Right lobe of liver (tissue), 6 donors: ENCODE data around the gene IGF2. TPM values are rescaled to one million over a fixed set of nuclear protein-coding genes. Genes with fewer than 3 reads are reported as not detected.

Source experiments
- ATAC-seq, 4 donors: fragments of 200-7000 bp; cut with Tn5 transposase; one replicate each; pipeline ENCODE4 v1.9.1; 2020; ENCODE audit warnings: mild to moderate bottlenecking in 4 of 4, moderate library complexity in 4 of 4
- DNase-seq, 3 donors: peaks; one replicate each; pipeline ENCODE4 v3.0.0-alpha.2; 2020
- H3K27ac ChIP-seq, 3 donors: fragments of 200-600 bp; one replicate each; pipeline ENCODE4 v1.8.0; 2022
- H3K27me3 ChIP-seq, 2 donors: fragments of 200-600 bp; one replicate each; pipeline ENCODE4 v1.8.0; 2022
- H3K36me3 ChIP-seq, 4 donors: fragments of 200-600 bp; sonication (generic) in 1 of 4; one replicate each; pipeline versions ENCODE4 v1.5.1 to v1.8.0; 2017 to 2022; ENCODE audit warnings: control low read depth in 1 of 4
- H3K4me1 ChIP-seq, 4 donors: fragments of 200-600 bp; sonication (generic) in 1 of 4; one replicate each; pipeline versions ENCODE4 v1.5.1 to v1.8.0; 2017 to 2022; ENCODE audit warnings: control low read depth in 1 of 4
- H3K4me3 ChIP-seq, 3 donors: fragments of 200-600 bp; one replicate each; pipeline ENCODE4 v1.8.0; 2022
- H3K9me3 ChIP-seq, 4 donors: fragments of 200-600 bp; sonication (generic) in 1 of 4; one replicate each; pipeline versions ENCODE4 v1.5.1 to v1.8.0; 2017 to 2022; ENCODE audit warnings: control low read depth in 1 of 4
- CTCF ChIP-seq, 4 donors: fragments of 200-600 bp in 3 of 4; fragments of 450-650 bp in 1 of 4; IDR thresholded peaks; one replicate each; pipeline versions ENCODE4 v1.5.1 to v1.8.0; 2016 to 2022; ENCODE audit warnings: antibody characterized with exemption in 4 of 4, mild to moderate bottlenecking in 2 of 4
- POLR2A ChIP-seq: fragments of 450-650 bp; IDR thresholded peaks from one replicate; pipeline ENCODE4 v1.6.1; 2017; ENCODE audit warnings: antibody characterized with exemption, mild to moderate bottlenecking
- WGBS: methylation state at CpG from one replicate; pipeline ENCODE4 v1.1.6; 2018; ENCODE audit warnings: low coverage, low lambda C conversion rate; ENCODE audit not compliant: insufficient coverage; ENCODE audit errors: missing lambda C conversion rate; 5-methylcytosine and 5-hydroxymethylcytosine counted together
- intact Hi-C, 2 donors: fragments of 100-400 bp; cut with DNase I; formaldehyde crosslinking; loops; one replicate each; pipeline versions ENCODE4 v1.11.2 to v1.14.1; 2022
- total RNA-seq, 6 experiments: library from RNA; depleted of rRNA in 2 of 6; stranded (reverse); fragments of >200 nt in 2 of 6; fragmentation: NEBNext Ultra II Directional in 3 of 6; extraction: Animal tissue kit (Norgen Biotek cat#: 25700) in 3 of 6; gene quantifications; one replicate each; pipeline versions ENCODE4 v1.1.0 to v1.2.4, GENCODE V29; 2016 to 2023
- donor health status: DM: no; HTN: yes; CAD: no.
- donor health status: DM: no; HTN: no; CAD: no.
- donor health status: DM: no; HTN: no; CAD: no.
- donor health status: DM: no; HTN: yes; CAD: no.
- donor health status: DM: no; HTN: yes; CAD: no.

IGF2 gene
- total RNA-seq, 6 experiments from 2014 or later, result 86.6 to 289 (median 177) TPM

- H3K9me3 ChIP-seq, result no peaks in the 10 kb centered on the region
- peak in 2 of 3 donors; percentile 59 to 82 for DNase-seq
- ATAC-seq, result peak; percentile 63 to 75 (median 72)
- H3K4me1 ChIP-seq, result peaks cover 0 to 35% (median 5%) of the 10 kb centered on the region in 4 donors
- TF ChIP-seq POLR2A (no peak), CTCF (IDR thresholded peaks at IDR 0.05) (no peak)
- H3K27ac ChIP-seq, result no peak overlapping the region
- no peak overlapping the region for H3K4me3 ChIP-seq
- intact Hi-C loops, result no loop called here
- peaks cover 0 to 32% (median 13%) of the 10 kb centered on the region in 4 donors for H3K36me3 ChIP-seq
- 7% methylated on average over 16 of the region's 50 CpGs for WGBS
- H3K27me3 ChIP-seq, result no peaks in the 10 kb centered on the region
These were observed 1.8 kb downstream of the IGF2 start for GRCh38 chr11:2137202-2138067.

- peaks cover 0 to 26% (median 11%) of the 10 kb centered on the region in 4 donors for H3K36me3 ChIP-seq
- H3K27ac ChIP-seq, result no peak overlapping the region
- no peaks in the 10 kb centered on the region for H3K9me3 ChIP-seq
- TF ChIP-seq CTCF (IDR thresholded peaks at IDR 0.05), result no peak
- TF ChIP-seq POLR2A, result no peak
- WGBS, result 50% methylated on average over 1 of the region's 8 CpGs
- H3K4me1 ChIP-seq, result peaks cover 0 to 35% (median 5%) of the 10 kb centered on the region in 4 donors
- H3K4me3 ChIP-seq, result no peak overlapping the region
- no peak for DNase-seq
- peak in 1 of 4 donors; percentile 3 for ATAC-seq
- no peaks in the 10 kb centered on the region for H3K27me3 ChIP-seq
- intact Hi-C loops, result no loop called here
These were observed 2.3 kb downstream of the IGF2 start for GRCh38 chr11:2136952-2137201.

GRCh38 chr11:2136209-2136951 lies 2.8 kb downstream of the IGF2 start:
- peaks cover 0 to 25% (median 11%) of the 10 kb centered on the region in 4 donors for H3K36me3 ChIP-seq
- no peaks in the 10 kb centered on the region for H3K9me3 ChIP-seq
- intact Hi-C loops, result no loop called here
- H3K27ac ChIP-seq, result no peak overlapping the region
- 81% methylated on average over 11 of the region's 24 CpGs for WGBS
- peaks cover 0 to 35% (median 5%) of the 10 kb centered on the region in 4 donors for H3K4me1 ChIP-seq
- TF ChIP-seq POLR2A, result no peak
- no peak for TF ChIP-seq CTCF (IDR thresholded peaks at IDR 0.05)
- H3K4me3 ChIP-seq, result no peak overlapping the region
- no peaks in the 10 kb centered on the region for H3K27me3 ChIP-seq
- ATAC-seq, result no peak
- DNase-seq, result peak; percentile 18 to 48 (median 45)

- DNase-seq, result peak; percentile 15 to 57 (median 51)
- Histone ChIP-seq H3K9me3 (no peaks in the 10 kb centered on the region), H3K4me1 (peaks cover 0 to 35% (median 5%) of the 10 kb centered on the region in 4 donors), H3K4me3 (no peak overlapping the region), H3K27me3 (no peaks in the 10 kb centered on the region), H3K27ac (no peak overlapping the region), H3K36me3 (peaks cover 0 to 29% (median 13%) of the 10 kb centered on the region in 4 donors)
- WGBS, result 62% methylated on average over 2 of the region's 14 CpGs
- TF ChIP-seq CTCF (IDR thresholded peaks at IDR 0.05) (no peak), POLR2A (no peak)
- intact Hi-C loops, result no loop called here
- ATAC-seq, result peak in 2 of 4 donors; percentile 6 to 23
These were observed 3.5 kb downstream of the IGF2 start for GRCh38 chr11:2135648-2136201.
